WTC11 (cell line): ENCODE results near the gene NEURL2. TPM values are rescaled to one million over a fixed set of nuclear protein-coding genes. Genes with fewer than 3 reads are reported as not detected.

Experiments
- ATAC-seq: fragments of 200-7000 bp; cut with Tn5 transposase; 2 replicates; pipeline ENCODE4 v1.10.0; 2021; ENCODE audit warnings: mild to moderate bottlenecking, moderate library complexity
- CTCF ChIA-PET: fragments of 300-600 bp; sonication (Branson Sonifier 250); formaldehyde crosslinking; loops from one replicate; lab custom pipeline; 2021; ENCODE audit warnings: antibody characterized with exemption; lab: Charles Lee
- POLR2A ChIA-PET: fragments of 350-600 bp; sonication (Branson Sonifier 250); formaldehyde crosslinking; loops from one replicate; lab custom pipeline; 2021; ENCODE audit warnings: antibody characterized with exemption; lab: Charles Lee
- DNase-seq: peaks from one replicate; pipeline ENCODE4 v3.0.0; 2021; ENCODE audit warnings: low spot score
- H3K27ac Mint-ChIP-seq: 2 replicates; pipeline ENCODE4 v1.8.0; 2021; ENCODE audit warnings: mixed read lengths
- H3K27me3 Mint-ChIP-seq: 2 replicates; pipeline ENCODE4 v1.8.0; 2021; ENCODE audit warnings: low read depth, mild to moderate bottlenecking, moderate library complexity, mixed read lengths
- H3K36me3 Mint-ChIP-seq: 2 replicates; pipeline ENCODE4 v1.8.0; 2021; ENCODE audit warnings: mixed read lengths
- H3K4me1 Mint-ChIP-seq: 2 replicates; pipeline ENCODE4 v1.8.0; 2022; ENCODE audit warnings: mixed read lengths
- H3K4me3 Mint-ChIP-seq: 2 replicates; pipeline ENCODE4 v1.8.0; 2021; ENCODE audit warnings: mild to moderate bottlenecking, moderate library complexity, mixed read lengths
- H3K9me3 Mint-ChIP-seq: 2 replicates; pipeline ENCODE4 v1.8.0; 2021; ENCODE audit warnings: mixed read lengths
- AFF4 ChIP-seq: sonication (generic); formaldehyde crosslinking; IDR thresholded peaks from 2 replicates; pipeline ENCODE4 v1.8.1; 2023; ENCODE audit warnings: mild to moderate bottlenecking, missing genetic modification reagents, borderline replicate concordance
- E2F5 ChIP-seq: sonication (generic); formaldehyde crosslinking; IDR thresholded peaks from 2 replicates; pipeline ENCODE4 v1.8.1; 2022; ENCODE audit warnings: mild to moderate bottlenecking, moderate library complexity, missing genetic modification reagents
- ETV6 ChIP-seq: sonication (generic); formaldehyde crosslinking; IDR thresholded peaks from 2 replicates; pipeline ENCODE4 v1.8.1; 2022; ENCODE audit warnings: mild to moderate bottlenecking, missing genetic modification reagents
- FOXK1 ChIP-seq: sonication (generic); formaldehyde crosslinking; IDR thresholded peaks from 2 replicates; pipeline ENCODE4 v1.8.0; 2022; ENCODE audit warnings: mild to moderate bottlenecking, moderate library complexity, missing genetic modification reagents
- GRHL2 ChIP-seq: fragments of 250-450 bp; sonication (Bioruptor Pico); IDR thresholded peaks from 2 replicates; pipeline ENCODE4 v1.8.0; 2022; ENCODE audit warnings: mild to moderate bottlenecking, moderate library complexity; ENCODE audit not compliant: insufficient replicate concordance, severe bottlenecking
- GTF2I ChIP-seq: fragments of 250-450 bp; sonication (Bioruptor Pico); conservative IDR thresholded peaks from 2 replicates; pipeline ENCODE4 v1.4.0; 2021; ENCODE audit warnings: mild to moderate bottlenecking
- IRF1 ChIP-seq: sonication (generic); formaldehyde crosslinking; IDR thresholded peaks from 2 replicates; pipeline ENCODE4 v1.8.0; 2023; ENCODE audit warnings: missing genetic modification reagents
- MLX ChIP-seq: sonication (generic); formaldehyde crosslinking; IDR thresholded peaks from 2 replicates; pipeline ENCODE4 v1.8.1; 2023; ENCODE audit warnings: mild to moderate bottlenecking, missing genetic modification reagents, moderate library complexity
- PRRX2 ChIP-seq: fragments of 250-450 bp; sonication (Bioruptor Pico); IDR thresholded peaks from 2 replicates; pipeline ENCODE4 v1.8.0; 2021; ENCODE audit warnings: mild to moderate bottlenecking
- TCF7 ChIP-seq: sonication (generic); formaldehyde crosslinking; IDR thresholded peaks from 2 replicates; pipeline ENCODE4 v1.8.0; 2022; ENCODE audit warnings: mild to moderate bottlenecking, low read depth, missing genetic modification reagents, moderate library complexity
- TEAD4 ChIP-seq: sonication (generic); formaldehyde crosslinking; IDR thresholded peaks from 2 replicates; pipeline ENCODE4 v1.8.0; 2022; ENCODE audit warnings: mild to moderate bottlenecking, missing genetic modification reagents
- ZBTB43 ChIP-seq: sonication (generic); formaldehyde crosslinking; IDR thresholded peaks from 2 replicates; pipeline ENCODE4 v1.8.1; 2023; ENCODE audit warnings: mild to moderate bottlenecking, missing genetic modification reagents
- ZNF532 ChIP-seq: fragments of 250-450 bp; sonication (Bioruptor Pico); IDR thresholded peaks from 2 replicates; pipeline ENCODE4 v1.9.0; 2021; ENCODE audit warnings: mild to moderate bottlenecking, borderline replicate concordance
- total RNA-seq: library from RNA; stranded (reverse); gene quantifications from 3 replicates; pipeline ENCODE4 v1.2.3, GENCODE V29; 2021
- TF ChIP-seq, protein P1 (sequence below): sonication (generic); formaldehyde crosslinking; IDR thresholded peaks from 2 replicates; pipeline ENCODE4 v1.8.0; 2023; ENCODE audit warnings: mild to moderate bottlenecking, missing genetic modification reagents
- TF ChIP-seq, protein P2 (sequence below): fragments of 250-450 bp; sonication (Bioruptor Pico); IDR thresholded peaks from 2 replicates; pipeline ENCODE4 v1.8.0; 2021; ENCODE audit warnings: mild to moderate bottlenecking
- TF ChIP-seq, protein P3 (sequence below): sonication (generic); formaldehyde crosslinking; IDR thresholded peaks from 2 replicates; pipeline ENCODE4 v1.8.1; 2022; ENCODE audit warnings: missing genetic modification reagents, borderline replicate concordance

Gene NEURL2
- total RNA-seq, 1 experiment from 2014 or later, result 6.6 TPM

DNA sequence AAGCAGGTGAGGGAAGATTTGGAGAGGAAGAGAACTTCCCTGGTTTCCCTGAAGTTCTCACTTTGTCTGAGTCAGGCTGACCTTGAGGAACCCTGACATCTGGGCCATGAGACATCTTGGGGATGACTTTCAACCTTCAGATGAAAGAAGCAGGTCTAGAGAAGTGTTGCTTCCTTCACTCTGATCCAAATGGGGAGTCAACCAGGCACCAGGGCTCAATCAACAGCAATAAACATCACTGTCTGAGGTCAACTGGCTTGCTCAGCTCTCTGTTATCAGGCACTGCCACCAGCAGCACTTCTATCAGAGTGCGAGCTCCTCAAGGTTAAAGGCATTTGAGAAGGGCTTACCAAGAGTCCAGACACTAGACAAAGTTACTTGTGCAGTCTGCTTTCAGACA is 40.1 kb downstream of the NEURL2 start (continued):
- no peak for TF ChIP-seq E2F5 (CRISPR knock-in tag)
- TF ChIP-seq PRRX2 (CRISPR knock-in tag), result no peak
- TF ChIP-seq, protein P1, sequence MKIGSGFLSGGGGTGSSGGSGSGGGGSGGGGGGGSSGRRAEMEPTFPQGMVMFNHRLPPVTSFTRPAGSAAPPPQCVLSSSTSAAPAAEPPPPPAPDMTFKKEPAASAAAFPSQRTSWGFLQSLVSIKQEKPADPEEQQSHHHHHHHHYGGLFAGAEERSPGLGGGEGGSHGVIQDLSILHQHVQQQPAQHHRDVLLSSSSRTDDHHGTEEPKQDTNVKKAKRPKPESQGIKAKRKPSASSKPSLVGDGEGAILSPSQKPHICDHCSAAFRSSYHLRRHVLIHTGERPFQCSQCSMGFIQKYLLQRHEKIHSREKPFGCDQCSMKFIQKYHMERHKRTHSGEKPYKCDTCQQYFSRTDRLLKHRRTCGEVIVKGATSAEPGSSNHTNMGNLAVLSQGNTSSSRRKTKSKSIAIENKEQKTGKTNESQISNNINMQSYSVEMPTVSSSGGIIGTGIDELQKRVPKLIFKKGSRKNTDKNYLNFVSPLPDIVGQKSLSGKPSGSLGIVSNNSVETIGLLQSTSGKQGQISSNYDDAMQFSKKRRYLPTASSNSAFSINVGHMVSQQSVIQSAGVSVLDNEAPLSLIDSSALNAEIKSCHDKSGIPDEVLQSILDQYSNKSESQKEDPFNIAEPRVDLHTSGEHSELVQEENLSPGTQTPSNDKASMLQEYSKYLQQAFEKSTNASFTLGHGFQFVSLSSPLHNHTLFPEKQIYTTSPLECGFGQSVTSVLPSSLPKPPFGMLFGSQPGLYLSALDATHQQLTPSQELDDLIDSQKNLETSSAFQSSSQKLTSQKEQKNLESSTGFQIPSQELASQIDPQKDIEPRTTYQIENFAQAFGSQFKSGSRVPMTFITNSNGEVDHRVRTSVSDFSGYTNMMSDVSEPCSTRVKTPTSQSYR (CRISPR knock-in tag), result no peak
- no peak for TF ChIP-seq IRF1
- no peak for TF ChIP-seq AFF4 (CRISPR knock-in tag)
- TF ChIP-seq, all 79 proteins: peak for 0

DNA sequence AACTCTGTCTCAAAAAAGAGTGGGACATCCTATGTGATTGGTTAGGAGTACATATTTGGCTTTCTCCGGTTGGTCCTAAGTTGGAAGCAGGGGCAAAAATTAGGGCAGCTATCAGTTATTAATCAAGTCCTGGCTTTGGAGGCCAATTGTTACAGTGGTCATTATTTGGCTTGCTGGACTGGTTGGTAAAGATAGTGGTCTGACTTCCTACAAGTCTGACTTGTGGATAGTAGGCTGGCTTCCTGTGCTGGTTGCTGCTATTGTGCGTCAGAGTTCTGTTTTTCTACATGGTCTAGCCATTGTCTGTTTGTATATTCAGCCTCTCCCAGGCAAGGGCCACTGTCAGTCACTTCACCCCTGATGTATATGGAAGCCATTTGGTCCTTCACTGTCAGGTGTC is 40.8 kb downstream of the NEURL2 start:
- POLR2A ChIA-PET, result no interaction called here
- no peaks in the 10 kb centered on the region for H3K27me3 Mint-ChIP-seq
- CTCF ChIA-PET, result no interaction called here
- peak overlapping the region; percentile 84; the same call in 1 of the 2 replicates for H3K27ac Mint-ChIP-seq
- peaks cover 40% of the 10 kb centered on the region for H3K4me1 Mint-ChIP-seq
- no peak for DNase-seq
- H3K36me3 Mint-ChIP-seq, result peaks cover 31% of the 10 kb centered on the region; the same call in 1 of the 2 replicates
- no peak overlapping the region for H3K4me3 Mint-ChIP-seq
- H3K9me3 Mint-ChIP-seq, result no peaks in the 10 kb centered on the region
- no peak for ATAC-seq
- TF ChIP-seq MLX (CRISPR knock-in tag) (no peak), ZBTB43 (CRISPR knock-in tag) (no peak), GTF2I (no peak), ZNF532 (CRISPR knock-in tag) (no peak), TEAD4 (CRISPR knock-in tag) (no peak), E2F5 (CRISPR knock-in tag) (no peak), ETV6 (CRISPR knock-in tag) (no peak), FOXK1 (no peak), GRHL2 (CRISPR knock-in tag) (no peak), TCF7 (CRISPR knock-in tag) (no peak)
- TF ChIP-seq, protein P2, sequence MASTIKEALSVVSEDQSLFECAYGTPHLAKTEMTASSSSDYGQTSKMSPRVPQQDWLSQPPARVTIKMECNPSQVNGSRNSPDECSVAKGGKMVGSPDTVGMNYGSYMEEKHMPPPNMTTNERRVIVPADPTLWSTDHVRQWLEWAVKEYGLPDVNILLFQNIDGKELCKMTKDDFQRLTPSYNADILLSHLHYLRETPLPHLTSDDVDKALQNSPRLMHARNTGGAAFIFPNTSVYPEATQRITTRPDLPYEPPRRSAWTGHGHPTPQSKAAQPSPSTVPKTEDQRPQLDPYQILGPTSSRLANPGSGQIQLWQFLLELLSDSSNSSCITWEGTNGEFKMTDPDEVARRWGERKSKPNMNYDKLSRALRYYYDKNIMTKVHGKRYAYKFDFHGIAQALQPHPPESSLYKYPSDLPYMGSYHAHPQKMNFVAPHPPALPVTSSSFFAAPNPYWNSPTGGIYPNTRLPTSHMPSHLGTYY, result no peak
- TF ChIP-seq, protein P3, sequence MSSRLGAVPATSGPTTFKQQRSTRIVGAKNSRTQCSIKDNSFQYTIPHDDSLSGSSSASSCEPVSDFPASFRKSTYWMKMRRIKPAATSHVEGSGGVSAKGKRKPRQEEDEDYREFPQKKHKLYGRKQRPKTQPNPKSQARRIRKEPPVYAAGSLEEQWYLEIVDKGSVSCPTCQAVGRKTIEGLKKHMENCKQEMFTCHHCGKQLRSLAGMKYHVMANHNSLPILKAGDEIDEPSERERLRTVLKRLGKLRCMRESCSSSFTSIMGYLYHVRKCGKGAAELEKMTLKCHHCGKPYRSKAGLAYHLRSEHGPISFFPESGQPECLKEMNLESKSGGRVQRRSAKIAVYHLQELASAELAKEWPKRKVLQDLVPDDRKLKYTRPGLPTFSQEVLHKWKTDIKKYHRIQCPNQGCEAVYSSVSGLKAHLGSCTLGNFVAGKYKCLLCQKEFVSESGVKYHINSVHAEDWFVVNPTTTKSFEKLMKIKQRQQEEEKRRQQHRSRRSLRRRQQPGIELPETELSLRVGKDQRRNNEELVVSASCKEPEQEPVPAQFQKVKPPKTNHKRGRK (CRISPR knock-in tag), result no peak
